Activated CD4-positive, alpha-beta T cell treated with anti-CD3 and anti-CD28 coated beads, Interleukin-2, Interleukin-6, amounts not matched to agents 100 ng/mL and 50 ng/mL, durations not matched to agents 16 hours and 8 hours (primary cell): ENCODE data around the gene SDSL.

Experiments used
- DNase-seq: peaks from one replicate; pipeline ENCODE4 v3.0.0-alpha.2; 2020

Gene SDSL, protein sequence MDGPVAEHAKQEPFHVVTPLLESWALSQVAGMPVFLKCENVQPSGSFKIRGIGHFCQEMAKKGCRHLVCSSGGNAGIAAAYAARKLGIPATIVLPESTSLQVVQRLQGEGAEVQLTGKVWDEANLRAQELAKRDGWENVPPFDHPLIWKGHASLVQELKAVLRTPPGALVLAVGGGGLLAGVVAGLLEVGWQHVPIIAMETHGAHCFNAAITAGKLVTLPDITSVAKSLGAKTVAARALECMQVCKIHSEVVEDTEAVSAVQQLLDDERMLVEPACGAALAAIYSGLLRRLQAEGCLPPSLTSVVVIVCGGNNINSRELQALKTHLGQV

DNA sequence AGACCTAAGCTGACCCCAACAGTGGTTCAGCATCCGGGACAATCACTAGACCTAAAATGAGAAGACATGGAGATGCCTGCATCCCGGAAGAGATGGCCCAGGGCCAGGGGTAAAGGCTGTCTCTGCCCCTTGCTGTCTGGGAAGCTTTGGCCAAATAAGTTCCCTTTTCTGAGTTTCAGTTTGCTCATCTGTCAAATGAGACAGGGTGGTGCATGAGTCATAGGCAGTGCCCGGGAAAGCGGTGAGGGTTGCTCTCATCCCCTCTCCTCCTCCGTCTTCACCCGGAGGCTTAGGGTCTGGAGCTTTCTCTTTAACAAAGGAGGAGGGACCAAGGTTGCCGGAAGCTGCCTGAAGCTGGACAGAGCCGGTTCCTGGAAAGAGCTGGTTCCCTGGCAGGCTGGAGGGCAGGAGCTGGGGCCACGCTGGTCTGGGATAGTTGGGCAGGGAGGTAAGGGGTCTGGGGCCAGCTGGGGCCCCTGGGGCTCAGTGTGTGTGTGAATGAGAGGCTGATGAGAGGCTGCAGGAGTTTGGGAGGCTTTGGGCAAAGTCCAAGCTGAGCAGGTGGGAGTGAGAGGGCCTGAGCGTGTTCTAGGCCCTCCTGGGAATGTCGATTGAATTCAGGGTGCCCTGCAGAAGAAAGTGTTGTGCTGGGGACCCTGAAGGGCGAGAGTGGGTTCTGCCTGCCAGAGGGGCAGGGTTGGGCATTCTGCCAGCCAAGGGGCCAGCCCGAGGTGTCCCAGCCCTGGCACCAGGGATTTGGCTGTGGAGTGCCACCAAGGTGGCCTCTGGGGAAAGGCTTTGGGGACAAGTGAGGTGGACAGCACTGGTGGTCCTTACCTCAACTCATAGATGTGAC, at the start of gene SDSL:
Gene SDSL (plus strand): TSS at position 351 of the 856 bp plus-strand sequence. CDS start 5,603 bp downstream, outside the sequence.
- DNase-seq = peak; percentile 66

GRCh38 chr12:113373440-113373839, 48.7 kb upstream of the SDSL start:
- DNase-seq = no peak

DNA sequence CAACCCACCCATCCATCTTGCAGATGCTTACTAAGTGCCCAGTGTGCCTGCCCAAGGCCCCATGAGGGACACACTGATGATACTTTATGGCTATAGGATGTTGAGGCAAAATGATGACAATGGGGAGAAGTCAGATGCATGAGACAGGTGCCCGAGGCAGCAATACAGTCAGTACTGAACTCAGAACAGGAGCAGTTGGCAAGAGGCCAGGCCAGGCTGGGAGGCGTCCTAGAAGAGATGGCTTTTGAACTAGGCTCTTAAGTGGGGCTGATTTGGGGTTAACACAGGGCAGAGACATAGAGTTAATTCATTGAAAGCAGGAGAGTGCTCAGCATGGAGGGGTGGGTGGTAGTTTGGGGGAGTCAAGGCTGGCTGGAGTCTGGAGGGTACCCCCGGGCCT, 48.2 kb upstream of the SDSL start:
- no peak for DNase-seq

- DNase-seq = no peak
Measured at GRCh38 chr12:113374823-113375428, 47.3 kb upstream of the SDSL start.

DNA sequence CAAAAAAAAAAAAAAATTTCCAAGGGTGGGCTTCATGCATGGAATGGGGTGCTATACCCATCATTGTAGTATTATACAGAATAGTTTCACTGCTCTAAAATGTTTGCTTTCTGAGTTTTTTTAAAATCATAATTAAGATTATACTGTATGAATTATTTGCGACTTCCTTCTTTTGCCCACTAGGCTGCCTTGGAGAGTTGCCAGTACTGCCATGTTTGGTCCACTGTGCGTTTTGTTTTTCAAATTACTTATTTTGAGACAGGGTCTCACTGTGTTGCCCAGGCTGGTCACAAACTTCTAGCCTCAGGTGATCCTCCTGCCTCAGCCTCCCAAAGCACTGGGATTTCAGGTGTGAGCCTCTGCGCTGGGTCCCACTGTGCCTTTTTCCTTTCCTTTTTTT, 43.9 kb upstream of the SDSL start:
- no peak for DNase-seq

- DNase-seq = no peak
Measured at GRCh38 chr12:113381220-113381619, 41.0 kb upstream of the SDSL start.

GRCh38 chr12:113382206-113382605, 40.0 kb upstream of the SDSL start:
- DNase-seq = no peak

DNA sequence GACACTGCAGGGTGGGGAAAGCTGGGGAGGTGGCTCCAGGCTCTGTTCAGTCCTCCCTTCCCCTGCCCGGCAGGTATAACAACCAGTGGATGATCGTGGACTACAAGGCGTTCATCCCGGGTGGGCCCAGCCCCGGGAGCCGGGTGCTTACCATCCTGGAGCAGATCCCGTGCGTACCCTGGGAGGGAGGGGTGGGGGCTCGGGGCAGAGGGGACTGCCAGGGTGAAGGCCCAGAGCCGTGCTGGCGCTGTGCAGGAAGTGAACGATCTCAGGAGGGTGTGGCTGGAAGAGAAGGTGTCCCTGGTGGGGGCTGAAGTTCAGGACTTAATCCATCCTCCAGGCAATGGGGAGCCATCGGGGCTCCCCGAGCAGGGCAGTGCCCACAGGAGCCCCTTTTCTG, 37.4 kb upstream of the SDSL start:
- DNase-seq = no peak

- peak; percentile 2 for DNase-seq
Measured at GRCh38 chr12:113385282-113385882, 36.8 kb upstream of the SDSL start.

GRCh38 chr12:113386866-113387566, 35.2 kb upstream of the SDSL start:
- no peak for DNase-seq

- DNase-seq = no peak
Measured at GRCh38 chr12:113387631-113388030, 34.5 kb upstream of the SDSL start.

DNA sequence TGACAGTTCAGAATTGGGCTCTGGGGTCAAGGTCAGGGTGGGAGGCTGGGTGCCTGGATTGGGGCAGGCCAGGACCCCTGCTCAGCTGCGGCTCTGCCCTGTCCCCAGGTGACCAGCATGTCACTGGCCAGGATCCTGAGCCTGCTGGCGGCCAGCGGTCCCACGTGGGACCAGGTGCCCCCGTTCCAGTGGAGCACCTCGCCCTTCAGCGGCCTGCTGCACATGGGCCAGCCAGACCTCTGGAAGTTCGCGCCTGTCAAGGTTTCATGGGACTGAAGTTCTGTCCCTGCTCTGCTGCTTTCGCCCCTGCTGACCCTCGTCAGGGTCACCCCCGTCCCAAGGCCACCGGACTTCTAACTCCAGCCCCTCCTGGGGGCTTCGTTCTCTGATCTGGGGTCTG, 33.8 kb upstream of the SDSL start:
- no peak for DNase-seq

- no peak for DNase-seq
Measured at GRCh38 chr12:113390064-113391043, 31.8 kb upstream of the SDSL start.

DNA sequence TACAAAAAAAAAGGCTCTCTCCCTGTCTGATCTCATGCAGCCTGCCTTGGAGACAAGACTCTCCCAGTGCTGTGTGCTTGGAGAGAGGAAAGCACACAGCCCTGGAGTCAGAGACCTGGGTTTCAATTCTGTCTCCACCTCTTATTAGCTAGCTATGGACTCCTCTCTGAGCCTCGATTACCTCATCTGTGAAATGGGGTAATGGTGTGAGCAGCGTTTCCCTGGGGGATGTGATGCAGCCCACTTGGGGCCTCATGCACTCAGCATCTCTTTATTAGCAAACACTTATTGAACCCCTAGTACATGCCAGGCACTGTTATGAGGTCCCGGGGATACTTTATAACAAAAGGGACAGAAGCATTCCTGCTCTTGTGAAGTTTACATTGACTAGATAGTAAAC, 31.0 kb upstream of the SDSL start:
- no peak for DNase-seq

- DNase-seq = no peak
Measured at GRCh38 chr12:113391650-113392337, 30.4 kb upstream of the SDSL start.

DNA sequence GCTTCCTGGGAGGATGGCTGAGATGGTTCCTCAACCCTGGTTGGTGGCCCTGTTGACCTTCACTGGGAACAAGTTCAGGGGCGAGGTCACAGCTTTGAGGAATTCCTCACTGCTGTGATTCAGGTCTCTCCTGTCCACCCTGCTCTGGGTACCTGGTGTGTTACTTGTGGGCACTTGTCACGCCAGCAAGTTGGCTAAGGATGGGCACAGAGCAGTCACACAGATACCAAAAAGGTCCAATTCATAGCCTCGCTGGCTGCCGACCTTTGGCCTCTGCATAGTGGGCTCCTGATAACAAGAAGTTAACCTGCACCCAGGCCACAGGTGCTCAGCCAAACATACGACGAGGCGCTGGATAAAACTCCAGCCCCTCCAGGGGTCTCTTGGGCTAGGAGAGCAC, 29.7 kb upstream of the SDSL start:
- DNase-seq = no peak

- no peak for DNase-seq
Measured at GRCh38 chr12:113392988-113393579, 29.1 kb upstream of the SDSL start.

GRCh38 chr12:113393749-113394148, 28.4 kb upstream of the SDSL start:
- DNase-seq = no peak

DNA sequence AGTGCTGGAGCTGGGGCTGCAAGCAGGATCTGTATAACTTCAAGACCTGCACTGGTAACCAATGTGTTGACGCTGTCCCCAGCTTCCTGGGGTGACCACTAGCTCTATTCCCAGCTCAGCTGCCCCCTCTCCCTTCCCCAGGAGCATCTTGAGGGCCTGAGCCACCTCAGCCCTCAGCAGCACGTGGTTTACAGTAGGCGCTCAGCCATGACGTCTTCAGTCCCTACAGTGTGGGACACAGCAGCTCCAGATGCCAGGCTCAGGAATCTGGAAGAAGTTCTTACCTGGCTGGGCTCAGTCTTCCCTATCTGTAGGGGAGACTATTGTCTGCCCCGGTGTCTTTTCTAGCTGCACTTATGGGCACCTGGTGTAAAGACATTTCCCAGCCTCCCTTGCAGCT, 27.1 kb upstream of the SDSL start:
- DNase-seq = no peak

DNA sequence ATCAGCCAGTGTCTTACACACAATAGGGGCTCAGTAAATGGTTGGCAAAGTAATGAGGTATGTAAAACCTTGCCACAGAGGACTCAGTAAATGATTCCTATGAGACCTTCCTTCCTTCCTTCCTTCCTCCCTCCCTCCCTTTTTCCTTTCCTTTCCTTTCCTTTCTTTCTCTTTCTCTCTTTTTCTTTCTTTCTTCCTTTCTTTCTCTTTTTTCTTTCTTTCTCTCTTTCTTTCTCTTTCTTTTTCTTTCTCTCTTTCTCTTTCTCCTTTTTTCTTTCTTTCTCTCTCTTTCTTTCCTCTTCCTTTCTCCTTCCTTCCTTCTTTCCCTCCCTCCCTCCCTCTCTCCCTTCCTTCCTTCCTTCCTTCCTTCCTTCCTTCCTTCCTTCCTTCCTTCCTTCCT, 26.0 kb upstream of the SDSL start:
- DNase-seq = no peak
